GM18505 (cell line): ENCODE data around the gene ADCY5.
"Not testable (repeated sequence)": the region's sequence is repeated elsewhere in the genome, so short reads cannot be mapped to it uniquely, and the experiment has no call there.

ENCODE experiments used
- ATAC-seq: cut with Tn5 transposase; IDR thresholded peaks from one replicate; pipeline ENCODE4 v1.9.1; 2021; ENCODE audit not compliant: unreplicated experiment
- POLR2A ChIP-seq: IDR thresholded peaks from 4 replicates; pipeline ENCODE4 v1.6.1; 2011; ENCODE audit warnings: borderline replicate concordance; ENCODE audit not compliant: insufficient read depth, insufficient read length; ENCODE audit errors: extremely low read depth

ADCY5 gene

GRCh38 chr3:123246866-123247265, 202.0 kb downstream of the ADCY5 start:
- no peak for ATAC-seq
- TF ChIP-seq POLR2A, result no peak

DNA sequence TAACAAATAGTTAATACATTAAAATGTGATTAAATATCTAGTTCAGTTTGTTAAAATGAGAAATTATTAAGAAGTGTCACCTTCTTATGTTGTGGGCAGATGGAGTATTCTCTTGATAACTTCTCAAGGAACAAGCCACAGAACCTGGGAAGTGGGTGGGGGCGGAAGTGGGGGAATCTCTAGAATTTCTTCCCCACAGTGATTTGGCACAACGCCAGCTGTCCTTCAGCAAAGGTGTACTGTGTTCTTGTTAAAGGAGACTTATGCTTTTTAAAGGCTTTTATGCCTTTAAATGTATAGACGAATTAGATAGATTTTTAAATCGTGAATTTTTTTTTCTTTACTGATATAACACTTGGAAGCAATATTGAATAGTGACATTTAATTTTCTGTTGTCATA, 204.8 kb downstream of the ADCY5 start:
- no peak for ATAC-seq
- TF ChIP-seq POLR2A, result no peak

DNA sequence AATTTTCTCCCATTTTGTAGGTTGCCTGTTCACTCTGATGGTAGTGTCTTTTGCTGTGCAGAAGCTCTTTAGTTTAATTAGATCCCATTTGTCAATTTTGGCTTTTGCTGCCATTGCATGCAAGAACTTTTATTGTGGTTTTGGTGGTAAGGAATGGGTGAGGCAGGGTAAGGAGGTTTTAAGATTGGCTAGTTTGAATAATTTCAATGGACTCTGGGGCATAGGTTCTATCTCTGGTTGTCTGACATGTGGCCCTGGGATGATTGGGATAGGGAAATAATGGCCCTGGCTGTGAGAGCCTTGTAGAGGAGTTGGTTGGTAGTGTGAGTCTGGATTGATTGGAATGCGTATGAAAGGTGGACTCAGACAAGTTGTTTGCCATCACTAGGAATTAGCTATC, 209.1 kb downstream of the ADCY5 start:
- no peak for TF ChIP-seq POLR2A
- ATAC-seq, result no peak

- ATAC-seq, result not testable (repeated sequence)
Measured at GRCh38 chr3:123239186-123239585, 209.7 kb downstream of the ADCY5 start.

GRCh38 chr3:123236902-123237301, 212.0 kb downstream of the ADCY5 start:
- ATAC-seq, result no peak
- no peak for TF ChIP-seq POLR2A
